ENCODE data around the gene EWSR1.
"Not testable (repeated sequence)": the region's sequence is repeated elsewhere in the genome, so short reads cannot be mapped to it uniquely, and the experiment has no call there.

EWSR1 gene

GRCh38 chr22:29267858-29268510, at the start of gene EWSR1, which contains the start of gene RHBDD3:
EWSR1 (plus strand) TSS chr22:29268268; CDS start chr22:29268337, 69 bp downstream.
RHBDD3 (minus strand) TSS chr22:29267981; CDS start chr22:29265626, 2,355 bp downstream.
- peak; percentile 98 for DNase-seq (ENCODE audit: low spot score)

- no peak for DNase-seq (ENCODE audit: low spot score)
Measured at GRCh38 chr22:29218758-29219408, 49.2 kb upstream of the EWSR1 start.

- DNase-seq (ENCODE audit: low spot score): not testable (repeated sequence)
Measured at GRCh38 chr22:29219409-29219782, 48.7 kb upstream of the EWSR1 start.

GRCh38 chr22:29219881-29220670, 48.0 kb upstream of the EWSR1 start:
- DNase-seq (ENCODE audit: low spot score): no peak

- DNase-seq (ENCODE audit: low spot score): no peak
Measured at GRCh38 chr22:29224121-29224858, 43.8 kb upstream of the EWSR1 start.

GRCh38 chr22:29224859-29225410, 43.1 kb upstream of the EWSR1 start:
- DNase-seq (ENCODE audit: low spot score): no peak

- DNase-seq (ENCODE audit: low spot score): no peak
Measured at GRCh38 chr22:29225422-29226090, 42.5 kb upstream of the EWSR1 start.

- DNase-seq (ENCODE audit: low spot score): no peak
Measured at GRCh38 chr22:29226351-29226981, 41.6 kb upstream of the EWSR1 start.

- DNase-seq (ENCODE audit: low spot score): no peak
Measured at GRCh38 chr22:29230972-29231875, 36.8 kb upstream of the EWSR1 start.

GRCh38 chr22:29231971-29232959, 35.8 kb upstream of the EWSR1 start:
- DNase-seq (ENCODE audit: low spot score): no peak

GRCh38 chr22:29233277-29233877, 34.7 kb upstream of the EWSR1 start:
- DNase-seq (ENCODE audit: low spot score): no peak

- DNase-seq (ENCODE audit: low spot score): not testable (repeated sequence)
Measured at GRCh38 chr22:29240481-29240880, 27.6 kb upstream of the EWSR1 start.

- DNase-seq (ENCODE audit: low spot score): no peak
Measured at GRCh38 chr22:29243874-29244446, 24.1 kb upstream of the EWSR1 start.

- no peak for DNase-seq (ENCODE audit: low spot score)
Measured at GRCh38 chr22:29244785-29245625, 23.1 kb upstream of the EWSR1 start.

GRCh38 chr22:29245626-29246385, 22.3 kb upstream of the EWSR1 start:
- DNase-seq (ENCODE audit: low spot score): peak; percentile 71

- DNase-seq (ENCODE audit: low spot score): not testable (repeated sequence)
Measured at GRCh38 chr22:29247891-29248290, 20.2 kb upstream of the EWSR1 start.

Measured in CD4-positive, alpha-beta T cell treated with Interleukin-15 for 4 hours (primary cell).